Activated T-cell treated with anti-CD3 and anti-CD28 coated beads, Interleukin-2, amount 50 U/mL, for 48 hours (primary cell): ENCODE results near the gene TOMM34.

ENCODE experiments used
- DNase-seq, 2 experiments: peaks; one replicate each; pipeline ENCODE4 v3.0.0-alpha.2; 2020

The TOMM34 gene

DNA sequence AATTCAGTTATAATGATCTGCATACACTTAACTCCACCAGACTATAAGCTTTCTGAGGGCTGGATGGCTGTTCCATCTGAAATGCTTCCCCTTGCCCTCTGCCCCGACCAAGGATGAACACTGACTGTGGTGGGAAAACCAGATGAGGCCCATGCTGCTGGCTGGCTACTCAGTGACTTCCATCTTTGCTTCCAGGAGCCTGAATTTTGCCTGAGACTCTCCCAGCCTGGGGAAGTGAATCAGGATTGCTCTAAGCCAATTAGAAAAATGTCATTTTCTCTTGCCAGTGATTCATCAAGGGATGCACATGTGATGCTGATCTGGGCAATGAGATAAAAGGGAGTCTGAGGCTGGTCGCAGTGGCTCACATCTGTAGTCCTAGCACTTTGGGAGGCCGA, 1.7 kb upstream of the TOMM34 start:
- no peak for DNase-seq

- DNase-seq, result no peak
Measured at GRCh38 chr20:44961011-44961869, 1.0 kb upstream of the TOMM34 start.

DNA sequence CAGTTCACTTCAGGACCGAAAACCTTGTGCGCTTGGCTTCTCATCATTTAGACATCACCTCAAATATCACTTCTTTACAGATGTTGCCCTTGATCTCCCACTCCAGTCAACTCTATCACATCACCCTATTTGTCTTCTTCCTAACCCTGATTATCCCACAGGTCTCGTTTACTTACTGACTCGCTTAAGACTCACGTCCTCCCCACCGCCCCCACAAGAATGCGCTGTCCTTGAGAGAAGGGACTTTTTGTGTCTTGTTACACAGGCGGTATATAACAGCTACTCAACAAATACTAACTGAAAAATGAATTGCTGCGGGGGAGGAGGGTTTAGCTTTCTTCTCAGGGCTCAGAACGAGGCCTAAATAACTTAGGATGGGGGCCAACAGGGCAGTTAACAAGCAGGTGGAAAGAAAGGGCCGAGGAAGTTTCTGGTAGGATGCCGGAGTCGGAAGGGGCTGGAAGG, 527 bp downstream of the TOMM34 start:
- DNase-seq, result peak; percentile 79 to 81

- DNase-seq, result peak; percentile 42 to 50
Measured at GRCh38 chr20:44959082-44959637, 1.0 kb downstream of the TOMM34 start.

- peak in 1 of 2 experiments; percentile 15 for DNase-seq
Measured at GRCh38 chr20:44958276-44958675, 1.9 kb downstream of the TOMM34 start.

DNA sequence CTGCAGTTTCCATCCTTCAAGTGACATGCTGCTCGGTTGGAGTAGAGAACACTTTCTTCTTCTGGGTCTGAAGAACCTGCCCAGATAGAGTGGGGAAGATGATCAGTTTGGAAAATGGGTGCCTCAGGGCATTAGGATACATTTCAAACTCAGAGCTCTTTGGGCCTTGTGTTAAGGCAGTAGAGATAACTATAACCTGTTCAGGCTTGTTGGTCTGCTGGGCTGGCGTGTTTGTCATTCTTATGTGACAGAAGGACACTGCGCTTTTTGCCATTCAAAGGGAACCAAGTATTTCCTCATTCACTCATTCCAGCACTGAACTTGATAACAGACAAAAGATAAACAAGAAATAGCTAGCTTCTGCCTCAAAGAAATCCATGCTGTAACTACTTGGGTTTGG, 3.8 kb downstream of the TOMM34 start:
- no peak for DNase-seq

GRCh38 chr20:44955270-44955669, 4.9 kb downstream of the TOMM34 start:
- no peak for DNase-seq

DNA sequence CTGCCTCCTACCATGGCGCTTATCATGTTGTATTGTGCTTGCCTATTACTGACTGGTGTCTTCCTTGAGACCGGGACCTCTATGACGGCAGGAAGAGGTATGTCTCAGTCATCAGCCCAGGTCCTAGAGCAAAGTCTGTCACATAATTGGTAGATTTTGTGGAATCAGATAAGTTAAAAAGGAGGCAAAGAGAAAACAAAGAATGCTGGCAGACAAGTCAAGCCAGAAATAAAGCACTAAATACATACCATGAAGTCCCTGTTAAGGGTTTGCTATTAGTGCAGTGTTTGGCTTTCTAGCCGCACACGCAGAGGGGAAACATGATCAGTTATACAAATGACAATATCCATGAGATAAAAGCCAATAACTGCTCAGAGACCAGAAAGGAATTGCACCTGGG, 6.0 kb downstream of the TOMM34 start:
- DNase-seq, result no peak

DNA sequence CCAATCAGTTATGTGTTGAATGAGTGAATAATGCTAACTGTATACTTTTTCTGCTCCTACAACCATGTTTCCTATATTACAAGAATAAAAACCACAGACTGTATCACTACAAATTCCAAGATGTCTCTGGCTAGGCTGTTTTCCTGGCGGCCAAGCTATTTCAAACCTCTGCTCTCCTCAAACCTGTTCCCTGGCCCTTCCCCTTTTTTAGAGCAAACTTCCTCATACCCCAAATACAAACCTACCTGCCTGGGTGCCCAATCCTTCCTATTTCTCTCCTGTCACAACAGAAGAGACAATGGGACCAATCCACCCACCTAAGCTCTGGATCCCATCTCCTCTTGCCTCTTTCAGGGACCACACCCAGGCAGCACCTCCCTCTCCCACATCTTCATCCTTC, 7.5 kb downstream of the TOMM34 start:
- no peak for DNase-seq

GRCh38 chr20:44950368-44950767, 9.8 kb downstream of the TOMM34 start:
- no peak for DNase-seq

DNA sequence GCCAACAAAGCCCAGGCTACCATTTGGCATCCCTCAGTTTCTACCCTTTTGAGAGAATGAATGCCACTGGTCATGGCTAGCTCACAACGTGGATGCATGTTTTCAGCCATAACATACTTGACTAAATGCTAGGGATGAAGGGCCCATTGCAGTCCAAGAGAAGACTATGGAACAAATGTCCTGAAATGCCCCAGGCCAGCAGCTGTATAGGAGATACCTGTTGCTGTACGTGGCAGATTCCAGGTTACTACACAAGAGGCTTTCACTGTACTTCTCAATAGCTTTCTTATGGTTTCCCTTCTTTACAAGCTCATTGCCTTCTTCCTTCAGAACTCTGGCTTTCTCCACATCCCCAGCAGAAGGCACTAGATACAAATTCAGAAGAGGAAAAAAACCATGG, 11.7 kb downstream of the TOMM34 start:
- no peak for DNase-seq

DNA sequence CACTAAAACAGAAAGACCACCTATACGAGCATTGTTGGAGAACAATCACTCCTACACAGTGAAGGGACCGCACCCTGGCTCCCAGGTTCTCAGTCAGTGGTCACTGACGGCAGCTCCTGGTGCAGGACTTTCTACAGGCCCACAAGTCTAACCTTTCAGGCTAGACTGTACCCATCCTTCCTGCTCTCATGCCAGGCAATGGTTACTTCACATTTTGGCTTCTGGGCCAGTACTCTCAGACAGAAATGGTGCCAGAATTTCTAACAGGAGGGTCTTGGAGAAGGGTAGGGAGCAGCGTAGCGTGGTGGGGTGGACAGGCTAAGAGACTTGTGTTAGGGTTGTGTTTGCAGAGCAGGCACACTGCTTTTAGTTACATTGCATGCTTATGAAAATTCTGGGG, 12.1 kb downstream of the TOMM34 start:
- no peak for DNase-seq

- no peak for DNase-seq
Measured at GRCh38 chr20:44946271-44946852, 13.8 kb downstream of the TOMM34 start.

DNA sequence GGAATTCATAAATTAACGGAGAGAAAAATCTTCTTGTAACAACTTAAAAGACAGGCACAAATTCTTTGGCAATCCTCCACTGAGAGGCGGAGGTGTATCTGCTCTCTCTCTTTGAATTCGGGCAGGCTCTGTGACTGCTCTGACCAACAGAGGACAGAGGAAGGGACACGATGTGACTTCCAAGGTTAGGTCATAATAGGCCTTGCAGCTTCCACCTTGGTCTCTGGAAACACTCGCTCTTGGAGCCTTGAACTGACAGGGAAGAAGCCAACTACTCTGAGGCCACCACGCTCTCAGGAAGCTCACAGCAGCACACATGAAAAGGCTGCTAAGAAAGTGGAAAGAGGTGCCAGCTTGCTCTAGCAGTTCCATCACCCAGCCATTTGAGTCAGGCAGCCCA, 14.9 kb downstream of the TOMM34 start:
- DNase-seq, result no peak

DNA sequence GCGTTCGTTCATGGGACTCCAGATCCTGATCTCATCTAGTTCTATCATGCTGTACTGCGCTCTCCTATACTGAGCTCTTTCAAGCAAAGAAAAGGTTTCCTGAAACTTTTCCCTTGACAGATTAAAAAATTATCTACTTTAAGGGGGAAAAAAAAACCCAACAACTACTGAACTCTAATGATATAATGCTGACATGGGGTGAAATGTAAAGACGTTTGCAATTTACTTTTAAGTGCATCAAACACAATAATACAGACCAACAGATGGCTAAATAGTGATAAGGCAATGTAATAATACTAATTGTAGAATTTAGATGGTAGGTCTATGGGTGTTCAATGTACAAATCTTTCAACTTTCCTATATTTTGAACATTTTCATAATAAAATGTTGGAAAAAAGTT, 16.4 kb downstream of the TOMM34 start:
- DNase-seq, result no peak

DNA sequence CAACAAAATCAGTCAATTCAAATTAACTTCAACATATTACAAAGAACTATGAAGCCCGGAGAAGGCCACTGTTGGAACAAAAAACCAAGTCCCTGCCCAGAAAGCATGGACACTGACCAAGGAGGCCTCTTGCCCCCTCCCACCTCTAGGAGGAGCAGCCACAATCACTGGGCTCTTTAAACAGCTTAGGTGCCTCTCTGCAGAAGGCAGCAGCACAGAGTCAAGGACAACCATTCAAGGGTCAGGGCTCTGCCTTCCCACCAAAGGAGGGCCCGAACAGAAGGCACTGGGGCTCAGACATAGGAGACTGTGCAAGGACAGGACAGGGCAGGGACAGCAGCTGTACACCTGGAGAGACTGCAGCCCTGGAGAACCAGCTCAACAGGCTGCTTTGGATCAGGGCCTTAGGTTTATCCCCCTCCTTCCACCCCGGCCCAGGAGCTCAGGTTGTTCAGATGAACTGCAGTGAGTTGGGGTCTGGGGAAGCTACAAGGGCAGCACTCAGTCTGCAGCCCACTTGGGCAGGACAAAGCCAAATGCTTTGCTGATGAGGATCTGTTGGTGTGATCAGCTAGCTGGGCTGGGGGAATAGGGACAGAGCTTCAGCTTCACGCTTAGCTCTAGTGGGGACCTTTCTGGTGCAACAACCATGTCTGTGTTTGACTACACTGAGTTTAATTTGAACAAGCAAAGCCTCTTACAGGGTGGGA, 17.8 kb downstream of the TOMM34 start:
- DNase-seq, result no peak

- no peak for DNase-seq
Measured at GRCh38 chr20:44941120-44941691, 19.0 kb downstream of the TOMM34 start.

DNA sequence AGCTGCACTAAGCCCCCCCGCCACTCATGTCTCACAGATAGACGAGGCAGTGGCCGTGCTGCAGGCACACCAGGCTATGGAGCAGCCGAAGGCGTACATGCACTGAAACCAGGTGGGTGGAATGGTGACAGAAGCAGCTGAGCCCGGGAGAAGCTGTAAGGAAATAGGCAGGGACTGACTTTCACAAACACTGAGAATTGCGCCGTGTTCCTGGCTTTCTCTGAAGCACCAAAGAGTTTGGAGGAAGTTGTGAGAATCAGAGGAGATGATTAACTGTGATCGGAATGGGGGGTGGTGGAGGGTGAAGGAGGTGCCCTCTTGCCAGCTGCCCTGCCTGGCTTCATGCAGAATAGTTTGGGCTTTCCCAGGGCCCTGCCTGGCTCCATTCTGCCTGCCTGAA, 21.6 kb downstream of the TOMM34 start:
- DNase-seq, result no peak

DNA sequence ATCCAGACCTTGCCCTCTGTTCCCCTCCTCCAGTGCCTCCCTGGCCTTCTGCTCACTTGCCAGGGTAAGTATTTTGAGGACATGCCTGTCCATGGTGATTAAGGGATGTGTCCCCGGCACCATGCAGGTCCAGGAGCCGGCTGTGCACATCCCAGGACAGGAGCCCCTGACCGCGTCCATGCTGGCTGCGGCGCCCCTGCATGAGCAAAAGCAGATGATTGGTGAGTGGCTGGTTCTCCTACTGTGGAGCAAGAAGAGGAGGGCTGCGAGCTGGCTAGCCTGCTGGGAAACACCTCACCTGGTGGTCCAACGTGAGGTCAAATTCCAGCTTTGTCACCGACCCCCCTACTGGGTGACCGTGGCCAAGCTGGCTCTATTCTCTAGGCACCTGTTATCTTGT, 23.7 kb downstream of the TOMM34 start:
- no peak for DNase-seq

DNA sequence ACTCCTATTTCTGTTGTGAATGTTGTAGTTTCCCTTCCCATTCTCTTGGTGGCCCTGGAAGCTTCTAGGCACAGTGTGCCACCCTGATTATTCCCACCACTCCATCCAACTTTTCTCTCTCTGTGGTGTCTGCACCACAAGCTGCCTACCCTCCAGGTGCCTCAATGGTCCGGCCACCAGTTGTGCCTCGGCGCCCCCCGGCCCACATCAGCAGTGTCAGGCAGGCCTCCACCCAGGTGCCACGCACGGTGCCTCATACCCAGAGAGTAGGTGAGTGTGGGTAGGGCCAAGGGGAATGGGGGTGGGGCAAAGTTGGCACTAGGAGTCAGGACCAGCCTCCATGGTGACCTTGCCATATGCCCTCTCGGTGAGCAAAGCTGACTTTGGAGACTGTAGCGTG, 27.3 kb downstream of the TOMM34 start:
- DNase-seq, result no peak

GRCh38 chr20:44931911-44932310, 28.3 kb downstream of the TOMM34 start:
- DNase-seq, result no peak

DNA sequence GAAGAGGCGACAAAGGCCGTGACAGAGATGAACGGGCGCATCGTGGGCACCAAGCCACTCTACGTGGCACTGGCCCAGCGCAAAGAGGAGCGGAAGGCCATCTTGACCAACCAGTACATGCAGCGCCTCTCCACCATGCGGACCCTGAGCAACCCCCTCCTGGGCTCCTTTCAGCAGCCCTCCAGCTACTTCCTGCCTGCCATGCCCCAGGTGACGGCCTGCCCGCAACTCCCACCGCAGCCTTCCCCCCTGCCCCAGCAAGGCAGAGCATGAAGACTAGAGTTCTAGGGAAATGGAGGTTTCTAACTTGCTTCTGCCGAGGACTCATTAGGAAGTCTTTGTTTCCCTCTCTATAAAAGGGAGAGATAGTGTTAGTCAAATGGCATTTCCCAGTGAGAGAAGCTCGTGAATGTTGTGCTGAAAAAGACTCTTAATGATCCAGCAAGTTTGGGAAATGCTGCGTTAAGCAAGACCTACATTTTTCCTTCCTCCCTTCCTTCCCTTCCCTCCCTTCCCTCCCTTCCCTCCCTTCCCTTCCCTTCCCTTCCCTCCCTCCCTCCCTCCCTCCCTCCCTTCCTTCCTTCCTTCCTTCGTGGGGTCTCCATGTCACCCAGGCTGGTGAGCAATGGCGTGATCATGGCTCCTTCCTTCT, 29.6 kb downstream of the TOMM34 start:
- no peak for DNase-seq

GRCh38 chr20:44928595-44928994, 31.6 kb downstream of the TOMM34 start:
- DNase-seq, result no peak
